ENCODE data around the gene RPS6KA5. TPM values are rescaled to one million over a fixed set of nuclear protein-coding genes. Genes with fewer than 3 reads are reported as not detected.
"Not testable (repeated sequence)": the region's sequence is repeated elsewhere in the genome, so short reads cannot be mapped to it uniquely, and the experiment has no call there.

Gene RPS6KA5
- total RNA-seq, 1 donor from 2014 or later: 16.6 TPM

GRCh38 chr14:90968025-90968424, 92.4 kb downstream of the RPS6KA5 start:
- H3K4me1 Mint-ChIP-seq (ENCODE audit: low read depth): peaks cover 50% of the 10 kb centered on the region

GRCh38 chr14:90966493-90966892, 93.9 kb downstream of the RPS6KA5 start:
- DNase-seq (ENCODE audit: low spot score): no peak

More at GRCh38 chr14:90968025-90968424, 92.4 kb downstream of the RPS6KA5 start:
- Mint-ChIP-seq H3K9me3 (peaks cover 3% of the 10 kb centered on the region), H3K4me3 (no peak overlapping the region), H3K36me3 (ENCODE audit: low read depth) (peaks cover 41% of the 10 kb centered on the region), H3K27me3 (ENCODE audit: insufficient read depth) (no peaks in the 10 kb centered on the region), H3K27ac (no peak overlapping the region)
- DNase-seq (ENCODE audit: low spot score): no peak
- intact Hi-C loops (cut with micrococcal nuclease): loop anchor here (2.0 to 5.0 kb wide), 2 partner anchors 41 to 334 kb away; no protein-coding TSS in a partner anchor

GRCh38 chr14:90965765-90966164, 94.7 kb downstream of the RPS6KA5 start:
- H3K4me3 Mint-ChIP-seq: no peak overlapping the region
- intact Hi-C loops (cut with micrococcal nuclease): loop anchor here (5.0 kb wide), 1 partner anchor 337 kb away; no protein-coding TSS in a partner anchor
- no peaks in the 10 kb centered on the region for H3K27me3 Mint-ChIP-seq (ENCODE audit: insufficient read depth)
- peaks cover 37% of the 10 kb centered on the region for H3K4me1 Mint-ChIP-seq (ENCODE audit: low read depth)
- no peak for DNase-seq (ENCODE audit: low spot score)
- peaks cover 32% of the 10 kb centered on the region for H3K36me3 Mint-ChIP-seq (ENCODE audit: low read depth)
- peaks cover 3% of the 10 kb centered on the region for H3K9me3 Mint-ChIP-seq
- H3K27ac Mint-ChIP-seq: no peak overlapping the region

More at GRCh38 chr14:90966493-90966892, 93.9 kb downstream of the RPS6KA5 start:
- peaks cover 41% of the 10 kb centered on the region for H3K4me1 Mint-ChIP-seq (ENCODE audit: low read depth)
- H3K36me3 Mint-ChIP-seq (ENCODE audit: low read depth): peaks cover 33% of the 10 kb centered on the region
- no peak overlapping the region for H3K4me3 Mint-ChIP-seq
- H3K9me3 Mint-ChIP-seq: peaks cover 3% of the 10 kb centered on the region
- H3K27me3 Mint-ChIP-seq (ENCODE audit: insufficient read depth): no peaks in the 10 kb centered on the region
- intact Hi-C loops (cut with micrococcal nuclease): loop anchor here (5.0 kb wide), 1 partner anchor 336 kb away; no protein-coding TSS in a partner anchor
- H3K27ac Mint-ChIP-seq: no peak overlapping the region

- Mint-ChIP-seq H3K27ac (no peak overlapping the region), H3K4me1 (ENCODE audit: low read depth) (peaks cover 13% of the 10 kb centered on the region), H3K36me3 (ENCODE audit: low read depth) (peaks cover 35% of the 10 kb centered on the region), H3K4me3 (no peak overlapping the region), H3K9me3 (peaks cover 11% of the 10 kb centered on the region), H3K27me3 (ENCODE audit: insufficient read depth) (no peaks in the 10 kb centered on the region)
- no peak for DNase-seq (ENCODE audit: low spot score)
- intact Hi-C loops (cut with micrococcal nuclease): no loop called here
These were observed 97.1 kb downstream of the RPS6KA5 start for GRCh38 chr14:90963343-90963742.

- Mint-ChIP-seq H3K27ac (no peak overlapping the region), H3K36me3 (ENCODE audit: low read depth) (peaks cover 36% of the 10 kb centered on the region), H3K4me1 (ENCODE audit: low read depth) (peaks cover 10% of the 10 kb centered on the region), H3K9me3 (peaks cover 8% of the 10 kb centered on the region), H3K4me3 (no peak overlapping the region), H3K27me3 (ENCODE audit: insufficient read depth) (no peaks in the 10 kb centered on the region)
- DNase-seq (ENCODE audit: low spot score): no peak
- intact Hi-C loops (cut with micrococcal nuclease): no loop called here
These were observed 97.8 kb downstream of the RPS6KA5 start for GRCh38 chr14:90962505-90963109.

GRCh38 chr14:90960818-90961217, 99.6 kb downstream of the RPS6KA5 start:
- DNase-seq (ENCODE audit: low spot score): no peak
- H3K9me3 Mint-ChIP-seq: peaks cover 19% of the 10 kb centered on the region

GRCh38 chr14:90959344-90959743, 101.1 kb downstream of the RPS6KA5 start:
- H3K4me1 Mint-ChIP-seq (ENCODE audit: low read depth): no peaks in the 10 kb centered on the region
- intact Hi-C loops (cut with micrococcal nuclease): no loop called here
- H3K4me3 Mint-ChIP-seq: no peak overlapping the region
- DNase-seq (ENCODE audit: low spot score): no peak
- peaks cover 50% of the 10 kb centered on the region for H3K36me3 Mint-ChIP-seq (ENCODE audit: low read depth)
- H3K27ac Mint-ChIP-seq: no peak overlapping the region
- peaks cover 30% of the 10 kb centered on the region for H3K9me3 Mint-ChIP-seq
- H3K27me3 Mint-ChIP-seq (ENCODE audit: insufficient read depth): no peaks in the 10 kb centered on the region

More at GRCh38 chr14:90960818-90961217, 99.6 kb downstream of the RPS6KA5 start:
- peaks cover 7% of the 10 kb centered on the region for H3K4me1 Mint-ChIP-seq (ENCODE audit: low read depth)
- H3K4me3 Mint-ChIP-seq: no peak overlapping the region
- intact Hi-C loops (cut with micrococcal nuclease): no loop called here
- H3K27ac Mint-ChIP-seq: no peak overlapping the region
- H3K27me3 Mint-ChIP-seq (ENCODE audit: insufficient read depth): no peaks in the 10 kb centered on the region
- H3K36me3 Mint-ChIP-seq (ENCODE audit: low read depth): peaks cover 47% of the 10 kb centered on the region

GRCh38 chr14:90956273-90956672, 104.2 kb downstream of the RPS6KA5 start:
- Mint-ChIP-seq H3K27ac (no peak overlapping the region), H3K9me3 (peaks cover 51% of the 10 kb centered on the region), H3K36me3 (ENCODE audit: low read depth) (peaks cover 54% of the 10 kb centered on the region), H3K27me3 (ENCODE audit: insufficient read depth) (no peaks in the 10 kb centered on the region), H3K4me3 (no peak overlapping the region), H3K4me1 (ENCODE audit: low read depth) (no peaks in the 10 kb centered on the region)
- no peak for DNase-seq (ENCODE audit: low spot score)
- intact Hi-C loops (cut with micrococcal nuclease): no loop called here

GRCh38 chr14:90953643-90954042, 106.8 kb downstream of the RPS6KA5 start:
- intact Hi-C loops (cut with micrococcal nuclease); H3K4me3 Mint-ChIP-seq; H3K27me3 Mint-ChIP-seq (ENCODE audit: insufficient read depth); H3K27ac Mint-ChIP-seq; DNase-seq (ENCODE audit: low spot score); H3K4me1 Mint-ChIP-seq (ENCODE audit: low read depth): not testable (repeated sequence)
- Mint-ChIP-seq H3K9me3 (peaks cover 43% of the 10 kb centered on the region), H3K36me3 (ENCODE audit: low read depth) (peaks cover 49% of the 10 kb centered on the region)

GRCh38 chr14:90943367-90943766, 117.1 kb downstream of the RPS6KA5 start:
- H3K27ac Mint-ChIP-seq: no peak overlapping the region
- H3K9me3 Mint-ChIP-seq: peaks cover 22% of the 10 kb centered on the region
- no peaks in the 10 kb centered on the region for H3K27me3 Mint-ChIP-seq (ENCODE audit: insufficient read depth)
- no peak for DNase-seq (ENCODE audit: low spot score)
- H3K4me1 Mint-ChIP-seq (ENCODE audit: low read depth): no peaks in the 10 kb centered on the region
- peaks cover 47% of the 10 kb centered on the region for H3K36me3 Mint-ChIP-seq (ENCODE audit: low read depth)
- intact Hi-C loops (cut with micrococcal nuclease): no loop called here
- no peak overlapping the region for H3K4me3 Mint-ChIP-seq

- no peak overlapping the region for H3K27ac Mint-ChIP-seq
- DNase-seq (ENCODE audit: low spot score): no peak
- peaks cover 54% of the 10 kb centered on the region for H3K36me3 Mint-ChIP-seq (ENCODE audit: low read depth)
- peaks cover 29% of the 10 kb centered on the region for H3K9me3 Mint-ChIP-seq
- intact Hi-C loops (cut with micrococcal nuclease): no loop called here
- no peaks in the 10 kb centered on the region for H3K27me3 Mint-ChIP-seq (ENCODE audit: insufficient read depth)
- H3K4me3 Mint-ChIP-seq: no peak overlapping the region
- peaks cover 3% of the 10 kb centered on the region for H3K4me1 Mint-ChIP-seq (ENCODE audit: low read depth)
These were observed 117.9 kb downstream of the RPS6KA5 start for GRCh38 chr14:90942511-90942910.

- peaks cover 37% of the 10 kb centered on the region for H3K9me3 Mint-ChIP-seq
These were observed 118.7 kb downstream of the RPS6KA5 start for GRCh38 chr14:90941706-90942105.

GRCh38 chr14:90940318-90940962, 120.0 kb downstream of the RPS6KA5 start:
- no peak overlapping the region for H3K4me3 Mint-ChIP-seq
- H3K4me1 Mint-ChIP-seq (ENCODE audit: low read depth): peaks cover 10% of the 10 kb centered on the region
- H3K36me3 Mint-ChIP-seq (ENCODE audit: low read depth): peaks cover 52% of the 10 kb centered on the region
- peaks cover 38% of the 10 kb centered on the region for H3K9me3 Mint-ChIP-seq
- H3K27ac Mint-ChIP-seq: no peak overlapping the region
- no peaks in the 10 kb centered on the region for H3K27me3 Mint-ChIP-seq (ENCODE audit: insufficient read depth)
- intact Hi-C loops (cut with micrococcal nuclease): no loop called here
- no peak for DNase-seq (ENCODE audit: low spot score)

More at GRCh38 chr14:90941706-90942105, 118.7 kb downstream of the RPS6KA5 start:
- Mint-ChIP-seq H3K4me3 (no peak overlapping the region), H3K4me1 (ENCODE audit: low read depth) (peaks cover 10% of the 10 kb centered on the region), H3K27ac (no peak overlapping the region), H3K36me3 (ENCODE audit: low read depth) (peaks cover 58% of the 10 kb centered on the region), H3K27me3 (ENCODE audit: insufficient read depth) (no peaks in the 10 kb centered on the region)
- intact Hi-C loops (cut with micrococcal nuclease): no loop called here
- DNase-seq (ENCODE audit: low spot score): no peak

Measured in activated T-helper 1 cell treated with anti-CD3 and anti-CD28 coated beads, Interleukin-12 subunit alpha, Interleukin-12 subunit beta, Interleukin-2, Interleukin-4 antibody, amounts not matched to agents 30 ng/mL and 10 ng/mL and 1 ng/mL, durations not matched to agents 14 hours and 24 hours and 36 hours (primary cell).